Panc1 (cell line): Measurements from ENCODE around the gene SBF2.

ENCODE experiments used
- POLR2AphosphoS5 ChIP-seq: IDR thresholded peaks from 2 replicates; pipeline ENCODE4 v1.6.1; 2012; ENCODE audit warnings: mild to moderate bottlenecking, low read depth, low read length, moderate library complexity
- TF ChIP-seq, protein P1 (sequence below): fragments of 450-650 bp; IDR thresholded peaks from 2 replicates; pipeline ENCODE4 v1.5.1; 2017; ENCODE audit warnings: mild to moderate bottlenecking
- TF ChIP-seq, protein P2 (sequence below), 2 experiments: IDR thresholded peaks; 2 replicates each; pipeline ENCODE4 v1.6.1; 2011 to 2012; ENCODE audit warnings: low read depth in 2 of 2, control low read depth in 1 of 2, low read length in 1 of 2, mild to moderate bottlenecking in 1 of 2, moderate library complexity in 1 of 2; ENCODE audit not compliant: insufficient read depth in 1 of 2

DNA sequence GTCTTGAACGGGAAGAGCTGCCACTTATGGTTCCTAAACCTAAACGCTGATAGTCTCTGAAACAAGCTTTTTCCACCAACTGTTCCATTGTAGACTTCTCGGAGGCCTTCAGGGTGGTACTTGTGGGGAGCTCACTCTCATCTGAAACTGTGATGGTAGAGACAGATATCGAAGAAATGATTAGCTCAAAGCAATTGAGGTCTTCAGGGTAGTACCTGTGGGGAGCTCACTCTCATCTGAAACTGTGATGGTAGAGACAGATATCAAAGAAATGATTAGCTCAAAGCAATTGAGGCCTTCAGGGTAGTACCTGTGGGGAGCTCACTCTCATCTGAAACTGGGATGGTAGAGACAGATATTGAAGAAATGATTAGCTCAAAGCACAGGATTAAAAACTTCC is 454.5 kb downstream of the SBF2 start:
- TF ChIP-seq, protein P1, sequence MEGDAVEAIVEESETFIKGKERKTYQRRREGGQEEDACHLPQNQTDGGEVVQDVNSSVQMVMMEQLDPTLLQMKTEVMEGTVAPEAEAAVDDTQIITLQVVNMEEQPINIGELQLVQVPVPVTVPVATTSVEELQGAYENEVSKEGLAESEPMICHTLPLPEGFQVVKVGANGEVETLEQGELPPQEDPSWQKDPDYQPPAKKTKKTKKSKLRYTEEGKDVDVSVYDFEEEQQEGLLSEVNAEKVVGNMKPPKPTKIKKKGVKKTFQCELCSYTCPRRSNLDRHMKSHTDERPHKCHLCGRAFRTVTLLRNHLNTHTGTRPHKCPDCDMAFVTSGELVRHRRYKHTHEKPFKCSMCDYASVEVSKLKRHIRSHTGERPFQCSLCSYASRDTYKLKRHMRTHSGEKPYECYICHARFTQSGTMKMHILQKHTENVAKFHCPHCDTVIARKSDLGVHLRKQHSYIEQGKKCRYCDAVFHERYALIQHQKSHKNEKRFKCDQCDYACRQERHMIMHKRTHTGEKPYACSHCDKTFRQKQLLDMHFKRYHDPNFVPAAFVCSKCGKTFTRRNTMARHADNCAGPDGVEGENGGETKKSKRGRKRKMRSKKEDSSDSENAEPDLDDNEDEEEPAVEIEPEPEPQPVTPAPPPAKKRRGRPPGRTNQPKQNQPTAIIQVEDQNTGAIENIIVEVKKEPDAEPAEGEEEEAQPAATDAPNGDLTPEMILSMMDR = no peak
- no peak for TF ChIP-seq POLR2AphosphoS5
- TF ChIP-seq, protein P2, sequence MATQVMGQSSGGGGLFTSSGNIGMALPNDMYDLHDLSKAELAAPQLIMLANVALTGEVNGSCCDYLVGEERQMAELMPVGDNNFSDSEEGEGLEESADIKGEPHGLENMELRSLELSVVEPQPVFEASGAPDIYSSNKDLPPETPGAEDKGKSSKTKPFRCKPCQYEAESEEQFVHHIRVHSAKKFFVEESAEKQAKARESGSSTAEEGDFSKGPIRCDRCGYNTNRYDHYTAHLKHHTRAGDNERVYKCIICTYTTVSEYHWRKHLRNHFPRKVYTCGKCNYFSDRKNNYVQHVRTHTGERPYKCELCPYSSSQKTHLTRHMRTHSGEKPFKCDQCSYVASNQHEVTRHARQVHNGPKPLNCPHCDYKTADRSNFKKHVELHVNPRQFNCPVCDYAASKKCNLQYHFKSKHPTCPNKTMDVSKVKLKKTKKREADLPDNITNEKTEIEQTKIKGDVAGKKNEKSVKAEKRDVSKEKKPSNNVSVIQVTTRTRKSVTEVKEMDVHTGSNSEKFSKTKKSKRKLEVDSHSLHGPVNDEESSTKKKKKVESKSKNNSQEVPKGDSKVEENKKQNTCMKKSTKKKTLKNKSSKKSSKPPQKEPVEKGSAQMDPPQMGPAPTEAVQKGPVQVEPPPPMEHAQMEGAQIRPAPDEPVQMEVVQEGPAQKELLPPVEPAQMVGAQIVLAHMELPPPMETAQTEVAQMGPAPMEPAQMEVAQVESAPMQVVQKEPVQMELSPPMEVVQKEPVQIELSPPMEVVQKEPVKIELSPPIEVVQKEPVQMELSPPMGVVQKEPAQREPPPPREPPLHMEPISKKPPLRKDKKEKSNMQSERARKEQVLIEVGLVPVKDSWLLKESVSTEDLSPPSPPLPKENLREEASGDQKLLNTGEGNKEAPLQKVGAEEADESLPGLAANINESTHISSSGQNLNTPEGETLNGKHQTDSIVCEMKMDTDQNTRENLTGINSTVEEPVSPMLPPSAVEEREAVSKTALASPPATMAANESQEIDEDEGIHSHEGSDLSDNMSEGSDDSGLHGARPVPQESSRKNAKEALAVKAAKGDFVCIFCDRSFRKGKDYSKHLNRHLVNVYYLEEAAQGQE (IDR thresholded peaks at IDR 0.05; ENCODE audit: insufficient read depth in 1 of 2, low read depth in 2 of 2, low read length in 1 of 2) = no peak
